Type B pancreatic cell (in vitro differentiated cells): Measurements from ENCODE around the gene KNDC1. TPM values are rescaled to one million over a fixed set of nuclear protein-coding genes. Genes with fewer than 3 reads are reported as not detected.
"Not testable (repeated sequence)": the region's sequence is repeated elsewhere in the genome, so short reads cannot be mapped to it uniquely, and the experiment has no call there.

Experiments
- DNase-seq: peaks from one replicate; pipeline ENCODE4 v3.0.0; 2021; ENCODE audit warnings: mixed read lengths; ENCODE audit not compliant: unreplicated experiment; ENCODE audit errors: extremely low spot score
- H3K27ac Mint-ChIP-seq: 2 replicates; pipeline ENCODE4 v1.8.0; 2021; ENCODE audit warnings: mild to moderate bottlenecking, mixed read lengths
- H3K27me3 Mint-ChIP-seq: 2 replicates; pipeline ENCODE4 v1.8.0; 2021; ENCODE audit warnings: mixed read lengths
- H3K36me3 Mint-ChIP-seq: 2 replicates; pipeline ENCODE4 v1.8.0; 2021; ENCODE audit warnings: mixed read lengths
- H3K4me1 Mint-ChIP-seq: one replicate; pipeline ENCODE4 v1.8.0; 2021; ENCODE audit warnings: mixed read lengths; ENCODE audit not compliant: unreplicated experiment
- H3K4me3 Mint-ChIP-seq: 2 replicates; pipeline ENCODE4 v1.8.0; 2021; ENCODE audit warnings: mild to moderate bottlenecking, mixed read lengths
- H3K9me3 Mint-ChIP-seq: 2 replicates; pipeline ENCODE4 v1.8.0; 2021; ENCODE audit warnings: mixed read lengths
- total RNA-seq: library from RNA; stranded (reverse); gene quantifications from 2 replicates; pipeline ENCODE4 v1.2.1, GENCODE V29; 2021; ENCODE audit warnings: low replicate concordance
- TF ChIP-seq, protein P1 (sequence below): fragments of 200-600 bp; sonication (generic); conservative IDR thresholded peaks from 2 replicates; pipeline ENCODE4 v1.5.0; 2021; ENCODE audit warnings: antibody characterized with exemption, mild to moderate bottlenecking

The KNDC1 gene
- total RNA-seq, 1 donor from 2014 or later = 6.4 TPM

DNA sequence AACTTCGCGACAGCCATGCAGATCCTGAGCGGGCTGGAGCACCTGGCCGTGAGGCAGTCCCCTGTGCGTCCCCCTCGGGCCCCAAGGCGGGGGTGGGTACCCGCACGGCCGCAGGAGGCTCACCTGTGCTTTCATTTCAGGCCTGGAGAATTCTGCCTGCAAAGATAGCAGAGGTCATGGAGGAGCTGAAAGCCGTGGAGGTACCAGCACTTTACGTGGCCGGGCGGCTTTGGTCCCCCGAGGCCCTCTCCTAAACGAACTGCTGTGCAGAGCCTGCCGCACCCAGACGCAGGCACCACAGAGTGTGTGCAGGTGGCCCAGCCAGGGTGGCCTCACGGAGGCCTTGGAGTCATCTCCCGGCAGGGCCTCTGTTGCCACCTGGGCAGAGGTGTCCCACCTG lies 58.9 kb downstream of the KNDC1 start:
- Mint-ChIP-seq H3K36me3 (no peaks in the 10 kb centered on the region), H3K9me3 (no peaks in the 10 kb centered on the region), H3K27ac (no peak overlapping the region), H3K4me1 (no peaks in the 10 kb centered on the region), H3K4me3 (no peak overlapping the region), H3K27me3 (peaks cover 32% of the 10 kb centered on the region)
- DNase-seq = no peak
- TF ChIP-seq, protein P1, sequence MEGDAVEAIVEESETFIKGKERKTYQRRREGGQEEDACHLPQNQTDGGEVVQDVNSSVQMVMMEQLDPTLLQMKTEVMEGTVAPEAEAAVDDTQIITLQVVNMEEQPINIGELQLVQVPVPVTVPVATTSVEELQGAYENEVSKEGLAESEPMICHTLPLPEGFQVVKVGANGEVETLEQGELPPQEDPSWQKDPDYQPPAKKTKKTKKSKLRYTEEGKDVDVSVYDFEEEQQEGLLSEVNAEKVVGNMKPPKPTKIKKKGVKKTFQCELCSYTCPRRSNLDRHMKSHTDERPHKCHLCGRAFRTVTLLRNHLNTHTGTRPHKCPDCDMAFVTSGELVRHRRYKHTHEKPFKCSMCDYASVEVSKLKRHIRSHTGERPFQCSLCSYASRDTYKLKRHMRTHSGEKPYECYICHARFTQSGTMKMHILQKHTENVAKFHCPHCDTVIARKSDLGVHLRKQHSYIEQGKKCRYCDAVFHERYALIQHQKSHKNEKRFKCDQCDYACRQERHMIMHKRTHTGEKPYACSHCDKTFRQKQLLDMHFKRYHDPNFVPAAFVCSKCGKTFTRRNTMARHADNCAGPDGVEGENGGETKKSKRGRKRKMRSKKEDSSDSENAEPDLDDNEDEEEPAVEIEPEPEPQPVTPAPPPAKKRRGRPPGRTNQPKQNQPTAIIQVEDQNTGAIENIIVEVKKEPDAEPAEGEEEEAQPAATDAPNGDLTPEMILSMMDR = no peak

DNA sequence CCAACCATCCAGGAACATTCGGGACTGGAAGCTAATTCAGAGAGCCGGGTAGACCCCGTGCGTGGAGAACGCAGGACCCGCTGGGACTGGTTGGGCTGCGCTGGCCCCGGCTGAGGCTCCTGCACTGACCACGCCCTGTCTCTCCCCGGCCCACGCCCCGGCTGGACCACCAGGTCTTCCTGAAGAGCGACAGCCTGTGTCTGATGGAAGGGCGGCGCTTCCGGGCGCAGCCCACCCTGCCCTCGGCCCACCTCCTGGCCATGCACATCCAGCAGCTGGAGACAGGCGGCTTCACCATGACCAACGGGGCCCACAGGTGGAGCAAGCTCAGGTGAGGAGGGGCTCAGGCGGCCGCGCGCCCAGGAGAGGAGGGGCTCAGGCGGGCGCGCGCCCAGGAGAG lies 59.8 kb downstream of the KNDC1 start:
- no peaks in the 10 kb centered on the region for H3K9me3 Mint-ChIP-seq
- peaks cover 39% of the 10 kb centered on the region for H3K27me3 Mint-ChIP-seq
- H3K4me1 Mint-ChIP-seq = no peaks in the 10 kb centered on the region
- TF ChIP-seq, protein P1 = no peak
- DNase-seq = no peak
- no peak overlapping the region for H3K4me3 Mint-ChIP-seq
- H3K27ac Mint-ChIP-seq = no peak overlapping the region
- H3K36me3 Mint-ChIP-seq = no peaks in the 10 kb centered on the region

DNA sequence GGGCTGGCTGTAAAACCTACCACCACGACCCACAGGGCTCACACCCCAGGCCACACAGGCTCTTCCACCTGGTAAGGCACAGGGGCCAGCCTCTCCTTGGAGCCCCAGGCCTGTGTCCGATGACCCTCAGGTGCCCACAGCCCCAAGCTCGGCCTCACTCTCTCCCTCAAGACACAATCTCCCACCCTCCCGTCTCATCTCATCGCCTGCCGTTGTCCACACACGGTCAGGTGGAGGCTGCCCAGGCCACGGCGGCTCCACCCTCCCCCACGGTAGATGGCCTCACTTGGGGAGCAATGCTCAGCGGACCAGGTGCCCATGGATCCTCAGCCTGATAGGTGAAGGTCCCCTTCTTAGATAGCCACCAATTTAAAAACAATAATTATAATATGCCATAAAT lies 61.3 kb downstream of the KNDC1 start:
- DNase-seq = no peak
- Mint-ChIP-seq H3K27me3 (peaks cover 41% of the 10 kb centered on the region), H3K4me3 (no peak overlapping the region), H3K9me3 (no peaks in the 10 kb centered on the region), H3K27ac (no peak overlapping the region), H3K36me3 (no peaks in the 10 kb centered on the region), H3K4me1 (no peaks in the 10 kb centered on the region)
- TF ChIP-seq, protein P1 = no peak

DNA sequence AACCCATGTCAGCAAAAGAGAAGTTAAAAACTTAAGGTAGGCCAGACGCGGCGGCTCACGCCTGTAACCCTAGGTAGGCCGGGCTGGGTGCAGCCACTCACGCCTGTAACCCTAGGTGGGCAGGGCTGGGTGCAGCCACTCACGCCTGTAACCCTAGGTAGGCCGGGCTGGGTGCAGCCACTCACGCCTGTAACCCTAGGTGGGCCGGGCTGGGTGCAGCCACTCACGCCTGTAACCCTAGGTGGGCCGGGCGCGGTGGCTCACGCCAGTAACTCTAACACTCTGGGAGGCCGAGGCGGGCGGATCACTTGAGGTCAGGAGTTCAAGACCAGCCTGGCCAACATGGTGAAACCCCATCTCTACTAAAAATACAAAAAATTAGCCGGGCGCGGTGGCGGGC lies 61.7 kb downstream of the KNDC1 start:
- H3K27me3 Mint-ChIP-seq = peaks cover 43% of the 10 kb centered on the region
- H3K36me3 Mint-ChIP-seq, H3K9me3 Mint-ChIP-seq, DNase-seq, H3K4me1 Mint-ChIP-seq, H3K27ac Mint-ChIP-seq, H3K4me3 Mint-ChIP-seq: not testable (repeated sequence)

DNA sequence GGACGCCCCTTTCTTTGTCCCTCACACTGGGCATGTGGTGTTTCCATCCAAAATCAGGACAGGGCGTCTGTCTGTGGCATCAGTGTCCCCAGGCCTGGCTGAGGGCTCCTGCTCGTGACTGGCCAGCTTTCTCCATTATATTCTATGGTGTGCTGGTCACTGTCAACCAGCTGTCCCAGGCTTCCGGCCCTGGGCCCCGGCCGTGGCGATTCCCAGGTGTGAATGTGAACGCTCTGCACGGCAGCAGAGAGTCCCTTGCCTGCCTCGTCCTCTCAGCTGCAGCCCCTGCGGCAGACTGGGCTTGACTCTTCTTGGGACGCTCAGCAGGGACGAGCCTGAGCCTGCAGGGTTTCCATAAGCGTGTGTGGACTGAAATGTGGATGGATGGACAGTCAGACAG lies 64.1 kb downstream of the KNDC1 start:
- DNase-seq = no peak
- Mint-ChIP-seq H3K27me3 (peaks cover 57% of the 10 kb centered on the region), H3K4me1 (no peaks in the 10 kb centered on the region), H3K4me3 (no peak overlapping the region), H3K9me3 (no peaks in the 10 kb centered on the region), H3K27ac (no peak overlapping the region), H3K36me3 (no peaks in the 10 kb centered on the region)
- TF ChIP-seq, protein P1 = no peak

DNA sequence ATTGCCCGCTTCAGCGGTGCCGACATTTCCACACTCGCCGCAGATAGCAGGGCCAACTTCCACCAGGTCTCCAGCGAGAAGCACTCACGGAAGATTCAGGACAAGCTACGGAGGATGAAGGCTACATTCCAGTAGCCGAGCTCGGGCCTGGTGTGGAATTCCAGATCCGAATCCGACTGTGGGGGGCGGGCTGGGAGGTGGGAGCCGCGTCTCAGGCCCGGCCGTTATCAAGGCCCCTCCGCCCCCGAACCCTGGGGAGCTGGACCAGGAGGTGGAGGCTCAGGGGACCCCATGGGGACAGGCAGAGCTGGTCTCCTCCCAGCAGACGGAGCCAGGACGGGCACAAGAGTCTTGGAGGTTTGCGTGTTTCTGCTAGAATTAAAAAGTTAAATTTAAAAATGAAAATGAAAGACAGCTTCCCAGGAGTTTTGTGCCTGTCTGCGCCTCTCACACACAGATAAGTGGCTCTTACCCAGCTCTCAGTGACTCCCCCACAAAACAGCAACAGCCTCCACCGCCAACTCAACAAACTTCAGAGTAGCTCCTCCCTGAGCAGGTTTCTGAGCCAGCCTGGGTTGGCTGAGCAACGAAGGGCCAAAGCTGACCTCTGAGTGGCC lies 64.8 kb downstream of the KNDC1 start:
- no peak overlapping the region for H3K27ac Mint-ChIP-seq
- DNase-seq = no peak

More for the DNA sequence above, 64.8 kb downstream of the KNDC1 start:
- TF ChIP-seq, protein P1 = no peak
- Mint-ChIP-seq H3K4me1 (no peaks in the 10 kb centered on the region), H3K4me3 (no peak overlapping the region), H3K36me3 (no peaks in the 10 kb centered on the region), H3K27me3 (peaks cover 57% of the 10 kb centered on the region), H3K9me3 (no peaks in the 10 kb centered on the region)
